ENCODE data around the gene CAMTA1.

Gene CAMTA1

DNA sequence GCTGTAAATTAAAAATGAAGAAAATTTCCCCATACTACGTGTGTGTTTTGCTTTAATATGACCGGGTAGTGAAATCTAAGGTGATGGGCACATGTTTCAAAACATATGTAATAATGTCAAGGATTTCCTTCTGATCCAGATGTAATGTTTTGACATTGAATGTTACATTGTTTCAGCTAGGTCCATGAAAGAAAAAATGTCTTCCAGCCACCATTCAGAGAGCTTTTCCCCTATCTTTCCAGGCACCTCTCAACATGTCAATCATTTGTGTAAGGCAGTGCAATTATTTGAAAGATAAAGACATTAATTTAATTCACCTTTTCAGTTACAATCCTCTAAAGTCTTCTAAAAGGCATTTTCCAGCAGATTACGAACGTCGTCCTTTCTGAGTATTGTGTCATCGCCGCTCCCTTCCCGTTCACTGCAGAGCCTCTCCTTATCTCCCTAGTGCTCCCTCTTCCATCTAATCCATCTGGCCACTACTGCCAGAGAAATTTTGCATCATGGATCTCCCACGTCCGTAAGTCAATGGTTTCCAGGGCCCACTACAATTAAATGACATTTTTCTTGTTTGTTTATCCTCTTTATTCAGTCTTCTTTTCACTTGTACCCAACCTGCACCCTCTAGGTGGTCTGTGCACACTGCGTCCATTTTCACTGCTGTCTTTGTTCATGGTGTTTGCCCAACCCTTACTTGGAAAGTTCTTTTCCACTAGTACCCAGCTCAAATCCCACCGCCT, 984.6 kb downstream of the CAMTA1 start:
- ChIA-PET POLR2A (ENCODE audit: low non-redundant PET) (no interaction called here), CTCF (interaction anchor here (0.6 to 3.1 kb wide), 2 partner anchors 101 to 1803 kb away, joined by 3 to 26 read pairs; no protein-coding TSS in a partner anchor)
- H3K27ac ChIP-seq, result no peak overlapping the region
- no peak for DNase-seq (ENCODE audit: low spot score)
- TF ChIP-seq CTCF (conservative IDR thresholded peaks at IDR 0.05; ENCODE audit: low read depth), result no peak

DNA sequence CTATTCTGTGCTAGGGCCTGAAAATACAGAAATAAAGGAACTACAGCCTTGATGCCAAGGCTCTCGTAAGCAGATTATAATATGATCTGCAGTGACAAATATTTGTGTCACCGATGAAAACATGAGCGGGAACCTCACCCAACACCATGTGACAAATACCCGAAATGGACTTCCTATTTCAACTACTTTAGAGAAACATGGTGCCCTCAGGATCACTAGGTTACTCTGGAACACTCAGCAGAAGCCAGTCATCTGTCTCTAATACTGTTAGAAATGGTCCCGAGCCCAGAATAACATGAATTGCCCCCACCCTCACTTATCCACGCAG, 985.4 kb downstream of the CAMTA1 start:
- H3K27ac ChIP-seq, result peak overlapping the region; percentile 89
- peak; percentile 25 for DNase-seq (ENCODE audit: low spot score)
- no peak for TF ChIP-seq CTCF (conservative IDR thresholded peaks at IDR 0.05; ENCODE audit: low read depth)
- ChIA-PET POLR2A (ENCODE audit: low non-redundant PET) (no interaction called here), CTCF (no interaction called here)

- TF ChIP-seq CTCF (conservative IDR thresholded peaks at IDR 0.05; ENCODE audit: low read depth), result no peak
- ChIA-PET CTCF (interaction anchor here (0.5 to 1.5 kb wide), 6 partner anchors 102 to 1310 kb away, joined by 3 to 5 read pairs (median 3); no protein-coding TSS in a partner anchor), POLR2A (ENCODE audit: low non-redundant PET) (no interaction called here)
- H3K27ac ChIP-seq, result peak within 1 kb of the TSS; percentile 89
- peak; percentile 95 for DNase-seq (ENCODE audit: low spot score)
Measured at GRCh38 chr1:7770997-7771822, 986.0 kb downstream of the CAMTA1 start, which contains the start of gene VAMP3. VAMP3 (plus strand) TSS chr1:7771296; CDS start chr1:7771384, 88 bp downstream.

GRCh38 chr1:7771823-7772299, 986.6 kb downstream of the CAMTA1 start:
- POLR2A ChIA-PET (ENCODE audit: low non-redundant PET), result no interaction called here
- CTCF ChIA-PET, result interaction anchor here (0.5 to 1.5 kb wide), 6 partner anchors 102 to 1309 kb away, joined by 3 to 5 read pairs (median 3); no protein-coding TSS in a partner anchor
- DNase-seq (ENCODE audit: low spot score), result no peak
- TF ChIP-seq CTCF (conservative IDR thresholded peaks at IDR 0.05; ENCODE audit: low read depth), result no peak
- peak overlapping the region; percentile 89 for H3K27ac ChIP-seq

DNA sequence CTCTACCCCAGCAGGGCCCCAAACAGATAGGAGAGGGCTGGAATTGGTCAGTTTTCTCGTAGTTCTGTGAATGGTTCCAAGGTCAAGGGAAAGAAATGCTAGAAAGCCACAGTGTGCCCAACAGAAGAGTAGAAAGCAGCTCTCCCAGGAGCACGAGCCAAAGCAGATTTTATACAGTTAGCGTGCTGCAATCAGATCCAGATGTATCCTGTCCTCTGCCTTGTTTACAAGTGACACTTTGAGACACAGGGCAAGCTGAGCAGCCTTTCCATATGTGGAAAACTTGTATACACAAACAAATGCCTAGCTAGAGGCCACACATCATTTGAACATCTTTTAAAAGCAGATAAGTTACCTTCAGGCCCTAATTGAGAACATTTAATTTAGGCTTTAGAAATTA, 992.3 kb downstream of the CAMTA1 start:
- CTCF ChIA-PET, result interaction anchor here (0.6 kb wide), 1 partner anchor 1152 kb away, joined by 3 read pairs; no protein-coding TSS in a partner anchor
- no peak overlapping the region for H3K27ac ChIP-seq
- POLR2A ChIA-PET (ENCODE audit: low non-redundant PET), result no interaction called here
- DNase-seq (ENCODE audit: low spot score), result no peak
- no peak for TF ChIP-seq CTCF (conservative IDR thresholded peaks at IDR 0.05; ENCODE audit: low read depth)

DNA sequence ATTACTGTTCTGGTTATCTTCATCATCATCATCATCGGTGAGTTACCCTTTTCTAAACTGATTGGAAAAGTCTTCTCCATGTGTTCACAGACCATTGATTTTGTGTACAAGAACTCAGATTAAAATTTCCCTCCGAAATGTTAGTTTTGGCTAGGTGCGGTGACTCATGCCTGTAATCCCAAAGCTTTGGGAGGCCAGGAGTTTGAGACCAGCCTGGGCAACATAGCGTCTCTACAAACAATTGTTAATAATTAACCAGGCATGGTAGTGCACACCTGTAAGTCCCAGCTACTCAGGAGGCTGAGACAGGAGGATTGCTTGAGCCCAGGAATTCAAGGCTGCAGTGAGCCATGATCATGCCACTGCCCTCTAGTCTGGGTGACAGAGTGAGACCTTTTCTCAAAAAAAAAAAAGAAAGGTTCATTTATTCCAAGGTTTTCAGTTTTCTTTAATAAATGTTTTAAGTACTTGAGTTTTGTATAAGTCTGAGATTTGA, 992.9 kb downstream of the CAMTA1 start:
- ChIA-PET CTCF (interaction anchor here (0.6 kb wide), 1 partner anchor 1153 kb away, joined by 3 read pairs; no protein-coding TSS in a partner anchor), POLR2A (ENCODE audit: low non-redundant PET) (no interaction called here)
- DNase-seq (ENCODE audit: low spot score), result no peak
- TF ChIP-seq CTCF (conservative IDR thresholded peaks at IDR 0.05; ENCODE audit: low read depth), result no peak
- H3K27ac ChIP-seq, result no peak overlapping the region
